HG03469 (cell line): ENCODE data around the gene SPAG17.

ENCODE experiments used
- ATAC-seq: cut with Tn5 transposase; IDR thresholded peaks from one replicate; pipeline ENCODE4 v1.9.1; 2021; ENCODE audit warnings: mild to moderate bottlenecking, moderate library complexity, moderate number of reproducible peaks; ENCODE audit not compliant: unreplicated experiment

SPAG17 gene

DNA sequence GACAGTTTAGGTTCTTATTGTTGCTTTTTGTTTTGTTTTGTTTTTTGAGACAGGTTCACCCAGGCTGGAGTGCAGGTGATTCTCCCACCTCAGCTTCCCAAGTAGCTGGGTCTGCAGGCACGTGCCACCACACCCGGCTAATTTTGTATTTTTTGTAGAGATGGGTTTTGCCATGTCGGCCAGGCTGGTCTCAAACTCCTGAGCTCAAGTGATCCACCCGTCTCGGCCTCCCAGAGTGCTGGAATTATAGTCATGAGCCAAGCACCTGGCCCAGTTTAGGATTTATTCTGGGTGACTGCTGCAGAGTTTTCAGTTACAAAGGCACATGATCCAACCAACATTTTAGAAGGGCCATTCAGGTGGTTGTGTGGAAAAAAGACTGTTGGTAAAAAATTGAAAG lies 102.0 kb downstream of the SPAG17 start:
- ATAC-seq, result no peak

DNA sequence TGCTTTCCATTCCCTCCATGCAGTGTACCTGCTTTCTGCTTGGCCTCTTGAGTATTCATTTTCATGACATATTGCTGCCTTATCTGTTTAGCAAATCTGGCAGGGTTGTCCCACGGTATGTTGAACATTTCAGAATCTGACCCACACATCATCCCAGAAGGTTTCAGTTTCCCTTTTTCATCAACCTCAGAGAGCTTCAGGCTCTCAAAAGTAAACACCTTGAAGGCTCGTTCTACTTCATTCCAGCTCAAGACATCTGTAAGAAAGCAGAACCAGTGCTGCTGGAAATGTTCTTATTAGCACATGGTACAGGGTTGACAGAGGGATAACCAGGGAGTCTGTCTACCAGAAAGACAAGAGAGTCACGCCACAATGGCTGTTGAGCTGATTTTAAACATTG lies 103.6 kb downstream of the SPAG17 start:
- peak; percentile 80 for ATAC-seq

DNA sequence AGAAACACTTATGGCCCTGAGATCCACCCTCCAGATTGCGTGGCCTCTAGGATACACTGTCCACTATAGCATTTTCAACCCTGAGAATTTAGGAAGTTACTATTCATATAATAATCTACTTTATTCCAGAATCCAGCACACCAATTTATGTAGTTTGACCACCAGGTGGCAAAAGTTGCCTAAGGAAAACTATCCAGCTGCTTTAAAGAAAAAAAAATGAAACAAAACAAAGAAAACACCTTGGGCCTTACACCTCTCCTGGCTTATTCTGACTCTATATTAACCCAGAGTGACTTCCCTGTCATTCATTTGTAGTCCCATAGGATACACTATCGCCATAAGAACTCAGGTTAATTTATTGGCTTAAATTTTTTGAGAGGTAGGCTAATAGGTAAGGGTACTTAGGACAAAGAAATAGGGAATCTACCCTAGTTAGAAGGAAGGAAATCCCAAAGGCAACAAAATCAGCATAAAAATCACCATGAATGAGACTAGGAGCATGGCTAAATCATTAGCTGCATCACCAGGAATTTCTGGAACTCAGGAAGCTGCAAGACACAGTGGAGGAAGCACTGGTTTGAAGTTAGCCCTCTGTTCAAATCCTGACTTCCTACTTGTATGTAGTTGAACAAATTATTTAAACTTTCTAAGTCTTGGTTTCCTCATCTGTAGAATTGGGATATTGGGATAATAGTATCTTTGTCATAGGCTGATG lies 107.5 kb downstream of the SPAG17 start:
- ATAC-seq, result no peak

DNA sequence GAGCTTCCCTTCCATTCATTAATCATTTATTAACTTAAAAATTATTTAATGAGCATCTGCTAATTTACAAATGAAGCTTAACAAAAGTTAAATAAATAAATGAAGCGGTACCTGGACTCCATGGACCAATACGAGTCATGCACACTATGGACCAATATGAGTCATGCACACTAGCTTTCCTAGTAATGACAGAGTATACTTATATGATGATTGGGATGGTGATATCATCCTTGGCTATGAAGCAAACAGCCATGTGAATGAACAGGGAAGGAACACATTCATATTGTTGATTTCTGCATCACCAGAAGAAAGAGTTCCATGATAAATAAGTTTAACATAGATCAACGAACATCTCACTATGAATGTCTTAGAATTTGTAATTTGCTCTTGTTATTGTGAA lies 109.9 kb downstream of the SPAG17 start:
- ATAC-seq, result no peak

DNA sequence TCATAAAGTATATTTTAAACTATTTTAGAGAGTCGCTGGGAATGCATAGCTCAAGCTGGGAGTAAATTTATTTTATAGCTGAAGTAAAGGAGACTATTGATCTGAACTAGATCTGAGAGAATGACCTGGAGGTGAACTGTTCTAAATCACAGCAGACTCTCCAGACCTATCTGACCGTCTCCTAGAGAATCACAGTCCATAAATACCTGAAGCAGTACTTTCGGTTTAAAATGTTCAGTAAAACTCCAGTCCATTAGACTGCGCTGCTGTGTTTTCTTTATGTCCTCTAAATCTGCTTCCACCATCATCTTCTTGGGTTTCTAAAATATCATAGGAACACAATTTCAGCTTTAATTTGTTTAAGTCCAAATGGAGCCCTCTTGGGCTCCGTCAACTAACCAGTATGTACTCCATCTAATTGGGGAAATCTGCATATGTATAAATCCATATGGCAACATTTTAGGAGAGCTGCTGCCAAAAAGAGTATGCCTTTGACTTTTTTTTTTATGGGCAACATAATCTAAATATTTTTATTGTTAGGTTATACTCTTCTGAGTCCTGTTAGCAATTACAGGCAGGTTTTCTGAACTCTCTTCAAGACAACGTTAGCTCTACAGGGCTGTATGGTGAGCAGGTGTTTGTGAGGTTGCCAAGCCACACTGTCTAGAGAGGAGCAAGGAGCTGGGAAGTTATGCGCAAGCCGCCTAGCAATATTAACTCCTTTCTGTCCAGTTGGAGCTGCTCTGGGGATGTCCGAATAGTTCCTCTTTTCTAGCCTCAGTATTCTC lies 111.2 kb downstream of the SPAG17 start:
- ATAC-seq, result no peak

DNA sequence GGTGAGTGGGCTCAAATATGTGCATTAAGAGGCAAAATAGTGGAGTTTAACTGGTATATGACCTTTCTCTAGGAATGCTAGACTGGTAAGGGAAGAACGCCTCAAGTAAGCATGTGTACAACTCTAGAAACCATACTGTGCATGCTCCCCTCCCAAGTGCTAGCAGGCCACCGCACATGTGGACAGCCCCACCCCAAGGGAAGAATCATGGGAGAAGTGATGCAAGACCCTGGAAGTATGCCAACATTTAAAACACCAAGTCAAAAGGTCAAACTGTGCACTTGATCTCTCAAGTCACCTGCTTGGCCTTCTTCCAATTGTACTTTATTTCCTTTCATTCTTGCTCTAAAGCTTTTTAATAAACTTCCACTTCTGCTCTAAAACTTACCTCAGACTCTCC lies 135.0 kb downstream of the SPAG17 start:
- no peak for ATAC-seq

DNA sequence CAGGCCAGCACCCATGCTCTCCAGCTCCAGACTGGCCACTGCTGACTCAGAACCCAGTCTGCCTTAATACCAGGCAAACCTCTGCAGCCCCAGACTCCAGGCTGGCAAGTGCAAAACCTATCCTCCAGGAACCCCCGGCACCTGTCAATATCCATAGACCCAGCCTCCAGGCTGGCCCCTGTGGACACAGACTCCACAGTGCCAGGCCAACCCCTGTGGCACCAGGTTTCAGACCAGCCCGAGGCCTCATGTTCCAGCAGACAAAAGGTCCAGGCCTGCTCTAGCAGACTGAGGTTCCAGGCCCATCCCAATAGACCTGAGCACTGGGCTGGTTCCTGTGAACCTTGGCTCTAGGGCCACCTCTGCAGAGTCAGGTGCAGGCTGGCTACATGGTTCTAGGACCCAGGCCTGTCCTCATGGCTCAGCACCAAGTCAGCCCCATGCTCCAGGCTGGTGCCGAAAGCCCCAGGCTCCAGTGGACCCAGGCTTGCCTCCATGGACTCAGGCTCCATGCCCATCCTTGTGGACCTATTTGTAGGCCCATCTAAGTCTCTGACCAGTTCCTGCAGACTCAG lies 137.3 kb downstream of the SPAG17 start:
- ATAC-seq, result no peak

DNA sequence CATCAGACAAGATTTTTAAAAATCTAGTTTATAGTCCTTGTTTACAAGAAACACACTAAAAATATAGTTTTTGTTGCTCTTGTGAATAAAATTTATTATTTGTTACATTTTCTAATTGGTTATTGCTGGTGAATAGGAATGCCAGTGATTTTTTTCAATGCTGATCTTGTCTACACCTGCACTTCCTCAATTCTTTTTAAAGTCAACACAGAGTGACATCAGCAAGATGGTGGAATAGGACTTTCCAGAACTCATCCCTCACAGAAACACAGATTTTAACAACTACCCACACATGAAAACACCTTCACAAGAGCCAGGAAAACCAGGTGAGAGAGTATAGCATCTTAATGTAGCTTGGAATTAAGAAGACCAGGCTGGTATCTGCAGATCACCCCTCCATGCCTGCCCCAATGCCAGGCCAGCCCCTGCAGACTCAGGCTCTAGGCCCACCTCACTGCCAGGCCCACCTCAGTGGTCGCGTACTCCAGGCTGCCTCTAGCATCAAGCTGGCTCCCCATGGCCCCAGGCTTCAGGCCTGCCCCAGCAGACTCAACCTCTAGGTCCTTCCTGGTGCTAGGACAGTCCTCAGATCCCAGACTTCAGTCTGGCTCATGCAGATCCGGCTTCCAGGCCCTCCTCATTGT lies 137.9 kb downstream of the SPAG17 start:
- ATAC-seq, result no peak

DNA sequence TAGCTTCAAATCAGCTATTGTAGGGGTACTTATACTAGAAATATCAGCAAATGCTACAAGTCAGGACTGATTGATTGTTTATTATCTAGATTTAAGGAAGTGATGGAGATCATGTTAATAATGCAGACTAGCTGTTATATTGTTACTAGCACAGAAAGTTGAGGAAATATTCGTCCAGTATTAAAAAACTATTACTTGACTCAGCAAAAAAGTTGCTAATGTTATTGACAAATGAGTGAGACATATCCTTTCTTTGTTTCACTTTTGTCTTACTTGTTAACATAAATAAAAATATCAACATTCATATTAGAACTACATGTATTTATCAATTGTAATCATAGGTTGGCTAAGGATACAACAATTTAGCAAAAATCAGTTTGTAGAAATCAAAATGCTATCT lies 141.4 kb downstream of the SPAG17 start:
- ATAC-seq, result no peak

DNA sequence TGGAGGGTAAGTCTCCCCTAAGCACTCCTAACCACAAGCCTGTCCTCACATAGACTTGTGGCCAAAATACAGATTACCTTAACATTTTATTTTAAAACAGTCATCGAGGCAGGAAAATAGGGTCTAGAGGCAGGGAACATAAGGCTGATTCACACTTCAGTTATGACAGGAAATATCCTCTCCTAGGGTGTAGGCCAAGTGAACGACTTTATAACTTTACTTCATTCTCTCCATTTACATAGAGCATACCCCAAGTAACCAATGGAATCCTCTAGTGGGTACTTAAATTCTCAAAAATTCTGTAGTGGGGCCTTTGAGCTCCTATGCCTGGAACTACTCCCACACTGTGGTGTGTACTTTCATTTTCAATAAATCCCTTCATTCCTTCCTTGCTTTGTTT lies 142.5 kb downstream of the SPAG17 start:
- ATAC-seq, result no peak

DNA sequence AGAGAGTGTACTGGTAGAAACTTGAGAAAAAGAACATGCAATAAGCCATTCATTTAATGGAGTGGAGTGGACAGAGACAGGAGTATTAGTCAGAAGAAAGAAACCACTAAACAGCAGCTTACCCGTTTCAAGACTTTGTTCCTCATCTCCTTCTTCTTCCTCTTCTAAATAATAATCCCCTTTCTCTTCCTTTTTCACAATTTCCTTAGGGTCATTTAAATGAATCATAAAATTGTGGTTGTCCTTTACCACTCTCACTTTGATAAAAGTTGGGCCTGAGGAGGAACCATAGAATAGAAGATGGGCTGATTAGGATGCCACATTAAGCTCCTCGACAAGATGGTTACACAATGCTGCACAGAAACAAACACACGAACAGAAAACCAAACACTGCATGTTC lies 145.9 kb downstream of the SPAG17 start:
- no peak for ATAC-seq

DNA sequence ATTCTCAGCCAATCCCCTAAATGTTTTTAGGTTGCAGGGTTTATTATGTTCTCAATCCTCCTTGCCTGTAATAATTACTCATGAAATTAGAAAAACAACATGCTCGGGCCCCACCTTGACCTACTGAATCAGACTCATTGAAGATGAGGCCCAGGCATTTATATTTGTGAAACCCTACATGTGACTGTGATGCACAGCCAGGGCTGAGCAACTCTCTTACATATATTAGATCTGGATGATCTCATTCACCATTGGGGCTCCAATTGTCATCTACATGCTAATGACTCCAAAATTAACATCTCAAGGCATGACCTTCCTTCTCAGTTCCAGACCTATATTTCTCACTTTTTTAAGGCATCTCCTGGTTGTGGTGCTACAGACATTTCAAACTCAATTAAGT lies 152.1 kb downstream of the SPAG17 start:
- no peak for ATAC-seq

DNA sequence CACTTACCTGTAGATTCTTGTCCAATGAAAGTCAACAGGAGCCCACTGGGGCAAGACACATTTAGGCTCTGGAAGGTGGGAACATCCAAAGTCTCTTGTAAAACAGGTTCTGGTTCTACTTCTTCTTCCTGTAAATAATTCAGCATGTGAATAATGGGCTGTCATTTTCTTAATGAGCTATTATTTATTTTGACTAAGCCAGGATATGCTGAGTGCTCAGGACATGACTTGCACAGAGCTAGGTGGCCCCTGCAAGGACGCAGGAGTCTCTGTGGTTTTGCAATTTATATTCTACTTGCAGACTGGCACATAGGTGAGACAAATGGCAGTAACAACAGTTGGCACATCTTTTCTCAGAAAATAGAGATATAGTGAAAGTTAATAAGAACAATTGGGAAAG lies 156.8 kb downstream of the SPAG17 start:
- no peak for ATAC-seq

DNA sequence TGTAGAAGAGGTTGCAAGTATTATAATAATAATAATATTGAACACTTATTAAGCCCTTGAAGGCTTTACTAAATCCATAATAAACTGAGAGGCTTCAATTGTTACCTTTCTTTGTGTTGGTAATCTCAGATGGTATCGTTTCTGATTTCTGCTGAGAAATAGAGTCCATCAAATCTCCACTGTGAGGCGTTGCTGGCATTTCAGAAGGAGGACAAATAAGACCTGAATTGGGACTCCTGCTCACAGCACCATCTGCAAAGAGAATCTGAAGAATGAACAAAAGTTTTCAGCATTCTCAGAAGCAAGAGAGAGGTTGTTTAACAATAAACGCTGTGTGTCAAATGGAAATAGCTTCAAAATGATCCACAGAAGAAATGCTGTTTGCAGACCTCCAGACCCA lies 161.8 kb downstream of the SPAG17 start:
- ATAC-seq, result no peak

DNA sequence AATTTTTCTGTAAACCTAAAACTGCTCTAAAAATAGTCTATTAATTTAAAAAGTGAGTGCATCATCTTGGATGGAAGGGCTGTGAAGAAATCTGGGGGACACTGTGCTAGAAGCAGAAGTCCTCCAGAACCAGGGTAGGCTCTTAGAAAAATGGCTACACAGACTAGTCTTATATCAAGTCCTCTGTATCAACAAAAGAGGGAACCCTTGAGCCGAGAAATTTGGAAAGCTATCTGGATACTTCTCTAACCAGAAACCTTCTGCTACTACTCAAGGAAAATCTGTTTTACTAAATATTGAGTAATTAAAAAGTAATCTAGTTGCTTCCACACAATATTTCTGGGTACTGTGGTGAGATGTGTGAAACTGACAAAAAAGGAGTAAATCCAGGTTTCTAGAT lies 163.4 kb downstream of the SPAG17 start:
- no peak for ATAC-seq

DNA sequence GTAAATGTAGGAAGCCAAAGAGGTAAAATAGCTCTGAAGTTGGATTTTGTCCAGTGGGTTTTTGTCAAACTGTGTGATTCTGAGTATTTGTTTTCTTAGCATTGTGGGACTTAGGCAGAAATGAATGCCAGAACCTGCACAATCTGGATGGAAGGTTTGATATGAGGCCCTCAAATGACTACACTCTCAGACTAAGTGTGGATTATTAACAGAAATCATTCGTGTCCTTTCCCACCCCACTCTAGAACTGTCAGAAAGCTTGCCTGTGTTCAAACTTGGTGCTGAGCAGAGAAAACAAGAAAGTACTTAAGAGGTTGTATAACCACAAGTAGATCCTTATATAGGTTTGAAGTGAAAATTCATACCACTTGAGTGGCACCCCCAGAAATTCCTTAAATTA lies 167.0 kb downstream of the SPAG17 start:
- no peak for ATAC-seq

DNA sequence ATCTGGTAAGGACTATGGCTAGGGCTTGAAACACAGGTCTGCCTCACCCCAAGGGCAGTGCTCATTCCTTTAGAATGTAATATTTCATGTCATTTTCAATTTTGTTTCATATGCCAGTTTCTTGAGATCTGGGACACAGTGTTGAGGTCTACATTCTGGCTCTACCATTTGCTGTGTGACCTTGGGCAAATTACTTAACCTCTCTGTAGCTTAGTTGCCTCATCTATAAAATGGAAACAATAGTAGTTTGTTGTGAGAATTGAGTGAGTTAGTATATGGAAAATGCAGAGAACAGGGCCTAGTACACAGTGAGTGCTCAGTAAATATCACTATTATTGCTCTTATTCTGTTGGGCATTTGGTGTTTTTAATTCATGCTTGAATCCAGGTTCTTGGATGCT lies 171.1 kb downstream of the SPAG17 start:
- no peak for ATAC-seq

DNA sequence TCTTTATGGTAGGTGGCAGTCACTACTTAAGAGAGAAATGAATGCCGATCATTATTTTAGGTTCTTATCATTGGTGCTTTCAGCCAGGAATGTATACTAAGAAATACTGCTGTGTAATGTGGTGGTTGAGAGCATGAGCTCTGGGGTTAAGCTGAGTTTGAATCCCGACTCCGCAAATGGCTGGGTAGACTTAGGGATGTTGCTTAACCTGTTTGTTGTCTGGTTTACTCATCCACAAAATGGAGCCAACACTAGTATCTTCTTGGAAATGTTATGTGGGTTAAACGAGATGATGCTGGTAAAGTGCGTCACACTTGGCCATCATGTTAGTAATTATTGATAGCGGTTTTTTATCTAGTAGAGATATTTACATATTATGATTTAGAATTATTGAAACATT lies 171.7 kb downstream of the SPAG17 start:
- no peak for ATAC-seq

DNA sequence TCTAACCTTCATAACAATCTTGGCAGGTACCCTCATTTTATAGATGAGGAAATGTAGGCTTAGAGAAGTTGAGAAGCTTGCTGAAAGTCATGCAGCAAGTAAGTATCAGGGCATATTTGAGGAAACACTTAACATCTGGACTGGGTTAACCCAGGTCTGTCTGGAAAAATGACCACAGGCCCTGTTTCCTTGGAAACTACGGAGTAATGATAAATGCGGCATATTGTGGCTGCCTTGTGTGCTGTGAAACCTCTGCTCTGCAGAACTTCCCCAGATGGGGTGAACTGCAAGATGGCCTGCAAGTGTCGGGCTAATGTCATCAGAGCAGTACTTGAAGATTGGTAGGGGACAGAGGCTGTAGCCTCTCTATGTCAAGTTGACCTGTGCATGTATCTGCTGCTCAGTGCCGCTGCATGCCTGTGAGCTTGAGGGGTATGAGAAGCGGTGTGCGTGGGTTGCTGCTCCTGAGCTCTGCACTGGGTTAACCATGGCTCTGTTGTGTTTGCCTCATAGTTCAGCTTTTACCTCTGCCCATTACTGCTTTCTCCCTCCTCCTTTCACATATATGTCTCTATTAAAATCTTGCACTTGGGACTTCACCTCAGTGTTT lies 172.4 kb downstream of the SPAG17 start:
- no peak for ATAC-seq

DNA sequence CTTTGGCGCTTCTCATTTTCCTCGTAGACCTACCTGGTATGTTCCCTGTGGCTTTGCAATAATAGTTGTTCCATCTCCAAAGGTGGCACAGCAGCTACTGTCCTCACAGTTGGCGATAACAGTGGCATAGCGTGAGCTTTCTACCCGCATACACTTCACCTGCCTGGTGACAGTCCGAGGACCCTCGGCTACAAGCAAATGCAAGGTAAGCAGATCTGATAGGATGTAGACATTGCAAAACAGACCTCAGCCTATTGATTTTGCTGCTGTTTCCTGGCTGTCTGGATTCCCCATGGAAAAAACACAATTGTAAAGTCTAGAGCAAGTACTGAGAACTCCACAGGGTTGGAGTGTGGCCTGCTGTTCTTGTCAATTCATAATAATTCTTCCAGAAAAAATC lies 177.0 kb downstream of the SPAG17 start:
- no peak for ATAC-seq

DNA sequence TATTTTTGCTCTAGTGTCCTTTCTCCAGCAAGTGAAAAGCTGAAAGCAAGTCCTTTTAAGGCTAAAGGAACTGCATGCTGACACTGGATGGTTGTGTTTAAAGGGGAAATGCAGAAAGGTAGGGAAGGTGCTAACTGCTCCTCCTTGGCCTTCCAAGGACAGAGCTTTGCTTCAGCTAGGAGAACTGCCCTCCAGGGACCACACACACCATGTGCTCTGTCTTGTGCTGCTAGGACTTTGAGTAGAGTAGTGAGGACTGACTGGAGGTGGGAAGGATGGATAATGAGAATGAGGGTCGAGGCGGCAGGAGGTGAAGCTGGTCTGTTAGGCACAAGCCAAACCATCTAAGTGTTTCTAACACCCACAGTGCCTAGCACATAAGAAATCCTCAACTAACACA lies 177.6 kb downstream of the SPAG17 start:
- no peak for ATAC-seq
